HG03432 (cell line): Measurements from ENCODE around the gene MAPT.

ENCODE experiments used
- ATAC-seq: cut with Tn5 transposase; IDR thresholded peaks from one replicate; pipeline ENCODE4 v1.9.1; 2021; ENCODE audit warnings: mild to moderate bottlenecking, moderate library complexity; ENCODE audit not compliant: unreplicated experiment

MAPT gene

DNA sequence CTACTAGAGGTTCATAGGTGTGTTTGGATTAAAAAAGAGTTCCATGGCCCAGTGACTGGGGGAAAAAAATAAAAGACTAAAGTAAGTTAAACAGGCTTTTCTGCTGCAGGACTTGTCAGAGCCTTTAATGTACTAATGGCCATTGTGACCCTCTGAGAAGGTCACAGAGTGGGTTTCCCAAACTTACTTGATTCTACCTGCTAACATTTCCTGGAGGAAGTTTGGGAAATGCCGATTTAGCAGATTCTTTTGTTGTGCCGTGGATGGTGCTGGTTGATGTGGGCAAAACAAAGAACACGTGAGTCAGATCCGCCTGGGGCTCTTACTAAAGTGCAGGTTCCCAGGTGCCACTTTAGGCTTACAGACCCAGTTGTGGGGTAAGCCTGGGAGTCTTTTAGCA is 91.1 kb downstream of the MAPT start:
- ATAC-seq = no peak

DNA sequence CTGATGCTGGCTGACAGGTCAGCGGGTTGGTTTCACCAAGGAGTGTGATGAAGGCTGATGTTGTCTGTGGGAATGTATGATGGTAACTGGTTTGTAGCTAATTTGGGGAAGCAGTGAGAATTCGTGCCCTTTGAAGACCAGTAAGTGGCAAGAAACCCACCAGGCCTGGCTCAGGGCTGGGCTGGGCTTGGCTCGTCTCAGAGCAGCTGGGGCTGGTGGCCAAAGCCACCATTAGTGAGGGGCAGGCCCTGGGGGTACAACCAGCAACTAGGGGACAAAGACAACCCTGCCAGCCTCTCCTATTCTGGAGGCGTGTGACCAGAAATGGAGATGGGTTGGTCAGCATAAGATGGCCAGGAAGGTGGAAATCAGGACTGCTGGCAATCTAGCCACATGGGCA is 91.7 kb downstream of the MAPT start:
- ATAC-seq = no peak

DNA sequence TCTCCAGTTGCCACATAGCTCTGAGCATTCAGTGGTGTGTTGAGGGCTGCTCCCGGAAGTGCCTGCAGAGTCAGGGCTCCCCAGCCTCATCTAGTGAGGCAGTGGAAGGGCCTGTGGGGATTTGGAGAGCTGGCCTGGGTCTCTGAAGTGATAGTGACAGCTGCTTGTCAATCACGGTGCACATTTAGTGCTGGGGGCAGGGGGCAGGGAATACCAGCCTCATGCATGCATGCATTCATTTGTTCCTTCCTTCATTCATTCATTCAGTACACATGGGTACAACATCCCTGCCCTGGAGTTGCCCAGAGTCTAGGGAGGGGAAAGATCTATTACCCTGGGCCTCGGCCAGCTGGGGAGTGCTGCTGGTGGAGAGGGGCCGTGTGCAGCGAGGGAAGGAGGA is 93.4 kb downstream of the MAPT start:
- ATAC-seq = no peak

DNA sequence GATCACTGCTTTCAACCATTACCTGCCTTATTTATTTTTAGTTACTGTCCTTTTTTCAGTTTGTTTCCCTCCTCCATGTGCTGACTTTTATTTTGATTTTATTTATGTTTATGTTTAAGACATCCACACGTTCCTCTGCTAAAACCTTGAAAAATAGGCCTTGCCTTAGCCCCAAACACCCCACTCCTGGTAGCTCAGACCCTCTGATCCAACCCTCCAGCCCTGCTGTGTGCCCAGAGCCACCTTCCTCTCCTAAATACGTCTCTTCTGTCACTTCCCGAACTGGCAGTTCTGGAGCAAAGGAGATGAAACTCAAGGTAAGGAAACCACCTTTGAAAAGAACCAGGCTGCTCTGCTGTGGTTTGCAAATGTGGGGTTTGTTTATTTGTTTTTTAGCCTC is 95.4 kb downstream of the MAPT start:
- no peak for ATAC-seq

DNA sequence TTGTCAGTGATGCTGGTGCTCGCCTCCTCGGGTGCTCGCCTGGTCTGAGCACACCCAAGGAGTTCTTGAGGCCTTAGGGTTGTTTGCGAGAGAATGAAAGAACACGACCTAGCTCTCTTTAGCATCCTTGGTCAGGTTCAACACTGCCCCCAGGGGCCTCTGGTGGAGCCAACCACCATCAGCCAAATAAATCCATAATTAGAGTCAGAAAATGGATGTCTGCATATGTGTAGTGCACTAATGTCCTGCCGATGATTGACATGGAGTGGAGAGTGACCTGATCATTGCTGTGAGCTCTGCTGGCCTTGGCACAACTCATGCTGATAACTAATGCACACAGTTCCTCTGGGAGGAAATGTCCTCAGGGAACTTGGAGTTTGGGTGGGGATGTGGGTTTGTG is 96.5 kb downstream of the MAPT start:
- ATAC-seq = no peak

DNA sequence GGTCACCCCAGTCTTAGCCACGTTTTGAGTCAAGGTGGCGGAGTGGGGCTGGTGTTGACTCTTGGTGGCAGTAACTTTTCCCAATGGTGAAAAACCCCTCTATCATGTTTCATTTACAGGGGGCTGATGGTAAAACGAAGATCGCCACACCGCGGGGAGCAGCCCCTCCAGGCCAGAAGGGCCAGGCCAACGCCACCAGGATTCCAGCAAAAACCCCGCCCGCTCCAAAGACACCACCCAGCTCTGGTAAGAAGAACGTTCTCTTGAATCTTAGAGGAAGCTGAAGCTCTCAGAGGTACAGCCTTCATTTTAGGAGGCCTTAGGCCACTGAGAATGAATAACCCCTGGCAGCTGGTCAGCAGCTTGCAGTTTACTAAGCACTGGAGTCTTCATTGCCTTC is 97.0 kb downstream of the MAPT start:
- ATAC-seq = no peak

DNA sequence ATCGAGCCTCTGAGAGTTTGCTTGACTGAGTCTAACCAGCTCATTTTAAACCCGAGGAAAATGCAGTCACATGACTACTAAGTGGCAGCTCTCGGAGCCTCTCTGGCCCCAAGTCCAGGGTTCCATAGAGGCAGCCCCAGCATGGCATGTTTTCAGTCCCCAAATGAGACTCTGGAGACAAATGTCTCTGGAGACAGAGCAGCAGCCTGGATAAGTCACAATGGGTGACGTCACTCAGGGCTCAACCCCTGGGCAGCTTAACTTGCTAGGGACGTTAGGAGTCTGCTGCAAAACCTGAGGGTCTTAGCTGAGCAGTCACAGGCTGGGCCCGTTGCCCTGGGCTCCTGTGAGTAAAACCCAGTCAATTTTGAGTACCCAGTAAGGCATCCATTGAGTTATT is 97.8 kb downstream of the MAPT start:
- no peak for ATAC-seq

DNA sequence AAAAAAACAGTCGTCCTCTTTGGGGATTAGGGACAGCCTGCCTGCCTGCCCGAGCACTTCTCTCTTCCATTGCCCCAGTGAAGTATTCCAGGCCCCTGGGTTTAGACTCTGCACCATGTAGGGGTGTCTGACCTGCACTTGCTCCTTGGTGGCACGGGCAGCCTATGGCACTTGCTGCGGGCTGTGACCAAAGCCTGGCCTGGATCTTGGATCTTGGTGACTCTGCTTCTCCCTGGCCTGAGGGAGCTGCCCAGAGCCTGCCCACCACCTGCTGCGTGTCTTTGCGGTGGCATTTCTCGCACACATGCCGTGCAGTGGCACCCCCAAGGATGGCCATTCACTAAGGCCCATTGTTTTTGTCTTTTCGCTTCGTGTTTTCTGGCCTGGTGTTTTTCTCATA is 98.5 kb downstream of the MAPT start:
- no peak for ATAC-seq

DNA sequence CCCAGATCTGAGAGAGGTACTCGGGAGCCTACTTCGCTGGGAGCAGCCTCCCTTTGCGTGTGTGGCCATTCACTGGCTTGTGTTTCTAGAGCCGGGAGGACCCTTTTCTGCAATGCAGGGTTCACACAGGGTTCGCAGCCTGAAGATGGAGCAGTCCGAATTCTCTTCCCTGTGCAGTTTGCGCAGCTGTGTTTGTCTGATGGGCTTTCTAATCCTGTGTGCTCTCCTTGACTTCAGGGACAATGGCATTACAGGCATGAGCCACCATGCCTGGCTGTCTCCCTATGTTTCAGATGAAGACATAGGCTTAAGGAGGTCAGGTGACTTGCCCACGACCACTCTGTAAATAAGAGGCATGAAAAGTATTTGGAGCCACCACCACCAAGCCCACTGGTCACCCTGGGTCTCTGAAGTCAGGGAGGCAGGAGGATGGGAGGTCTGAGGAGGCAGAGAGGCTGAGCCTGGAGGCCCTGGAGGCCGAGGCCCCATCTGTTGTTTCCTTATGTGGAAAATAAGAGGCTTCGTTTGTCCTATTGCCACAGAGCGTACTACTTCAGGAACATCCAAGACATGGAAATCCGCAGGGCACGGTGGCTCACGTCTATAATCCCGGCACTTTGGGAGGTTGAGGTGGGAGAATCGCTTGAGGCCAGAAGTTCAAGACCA is 99.7 kb downstream of the MAPT start:
- ATAC-seq = no peak

DNA sequence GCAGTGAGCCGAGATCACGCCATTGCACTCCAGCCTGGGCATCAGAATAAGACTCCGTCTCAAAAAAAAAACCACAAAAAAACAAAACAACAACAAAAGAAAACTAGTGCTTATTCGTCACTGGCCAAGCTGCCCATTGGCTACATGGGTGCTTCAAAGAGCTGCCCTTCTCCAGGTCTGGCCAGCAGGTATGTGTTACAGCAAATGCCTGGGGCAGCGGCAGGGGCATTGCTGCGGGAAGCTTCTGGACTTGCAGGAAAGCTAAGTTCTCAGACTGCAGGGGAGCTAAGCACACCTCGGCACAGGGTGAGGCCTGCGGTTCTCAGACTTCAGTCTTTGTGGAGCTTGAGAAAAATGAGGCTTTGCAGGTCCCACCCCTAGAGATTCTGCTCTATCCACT is 100.6 kb downstream of the MAPT start:
- ATAC-seq = no peak

DNA sequence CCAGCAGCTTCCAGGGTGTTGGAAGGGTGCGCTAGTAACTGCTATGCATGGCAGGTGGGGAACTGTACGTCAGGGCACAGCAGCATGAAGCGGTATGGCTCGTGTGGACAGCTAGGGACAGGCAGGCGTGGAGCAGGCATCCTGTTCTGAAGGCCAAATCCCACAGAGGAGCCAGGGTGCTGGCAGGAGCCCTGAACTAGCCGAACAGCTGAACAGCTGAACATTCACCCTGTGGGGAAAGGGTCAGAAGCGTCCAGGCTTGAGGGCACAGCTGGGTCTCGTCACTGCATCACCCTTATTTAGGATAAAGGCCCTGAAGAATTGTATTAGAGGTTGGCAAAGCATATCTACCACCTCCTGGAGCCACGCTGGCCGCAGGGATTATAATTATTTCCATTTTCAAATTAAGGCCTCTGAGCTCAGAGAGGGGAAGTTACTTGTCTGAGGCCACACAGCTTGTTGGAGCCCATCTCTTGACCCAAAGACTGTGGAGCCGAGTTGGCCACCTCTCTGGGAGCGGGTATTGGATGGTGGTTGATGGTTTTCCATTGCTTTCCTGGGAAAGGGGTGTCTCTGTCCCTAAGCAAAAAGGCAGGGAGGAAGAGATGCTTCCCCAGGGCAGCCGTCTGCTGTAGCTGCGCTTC is 101.4 kb downstream of the MAPT start:
- ATAC-seq = no peak

DNA sequence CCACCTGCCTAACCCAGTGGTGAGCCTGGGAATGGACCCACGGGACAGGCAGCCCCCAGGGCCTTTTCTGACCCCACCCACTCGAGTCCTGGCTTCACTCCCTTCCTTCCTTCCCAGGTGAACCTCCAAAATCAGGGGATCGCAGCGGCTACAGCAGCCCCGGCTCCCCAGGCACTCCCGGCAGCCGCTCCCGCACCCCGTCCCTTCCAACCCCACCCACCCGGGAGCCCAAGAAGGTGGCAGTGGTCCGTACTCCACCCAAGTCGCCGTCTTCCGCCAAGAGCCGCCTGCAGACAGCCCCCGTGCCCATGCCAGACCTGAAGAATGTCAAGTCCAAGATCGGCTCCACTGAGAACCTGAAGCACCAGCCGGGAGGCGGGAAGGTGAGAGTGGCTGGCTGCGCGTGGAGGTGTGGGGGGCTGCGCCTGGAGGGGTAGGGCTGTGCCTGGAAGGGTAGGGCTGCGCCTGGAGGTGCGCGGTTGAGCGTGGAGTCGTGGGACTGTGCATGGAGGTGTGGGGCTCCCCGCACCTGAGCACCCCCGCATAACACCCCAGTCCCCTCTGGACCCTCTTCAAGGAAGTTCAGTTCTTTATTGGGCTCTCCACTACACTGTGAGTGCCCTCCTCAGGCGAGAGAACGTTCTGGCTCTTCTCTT is 102.1 kb downstream of the MAPT start:
- no peak for ATAC-seq

DNA sequence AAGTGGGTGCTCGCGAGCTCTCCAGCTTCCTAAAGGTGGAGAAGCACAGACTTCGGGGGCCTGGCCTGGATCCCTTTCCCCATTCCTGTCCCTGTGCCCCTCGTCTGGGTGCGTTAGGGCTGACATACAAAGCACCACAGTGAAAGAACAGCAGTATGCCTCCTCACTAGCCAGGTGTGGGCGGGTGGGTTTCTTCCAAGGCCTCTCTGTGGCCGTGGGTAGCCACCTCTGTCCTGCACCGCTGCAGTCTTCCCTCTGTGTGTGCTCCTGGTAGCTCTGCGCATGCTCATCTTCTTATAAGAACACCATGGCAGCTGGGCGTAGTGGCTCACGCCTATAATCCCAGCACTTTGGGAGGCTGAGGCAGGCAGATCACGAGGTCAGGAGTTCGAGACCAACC is 102.8 kb downstream of the MAPT start:
- no peak for ATAC-seq

DNA sequence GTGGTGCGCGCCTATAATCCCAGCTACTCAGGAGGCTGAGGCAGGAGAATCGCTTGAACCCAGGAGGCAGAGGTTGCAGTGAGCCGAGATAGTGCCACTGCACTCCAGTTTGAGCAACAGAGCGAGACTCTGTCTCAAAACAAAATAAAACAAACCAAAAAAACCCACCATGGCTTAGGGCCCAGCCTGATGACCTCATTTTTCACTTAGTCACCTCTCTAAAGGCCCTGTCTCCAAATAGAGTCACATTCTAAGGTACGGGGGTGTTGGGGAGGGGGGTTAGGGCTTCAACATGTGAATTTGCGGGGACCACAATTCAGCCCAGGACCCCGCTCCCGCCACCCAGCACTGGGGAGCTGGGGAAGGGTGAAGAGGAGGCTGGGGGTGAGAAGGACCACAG is 103.3 kb downstream of the MAPT start:
- no peak for ATAC-seq

DNA sequence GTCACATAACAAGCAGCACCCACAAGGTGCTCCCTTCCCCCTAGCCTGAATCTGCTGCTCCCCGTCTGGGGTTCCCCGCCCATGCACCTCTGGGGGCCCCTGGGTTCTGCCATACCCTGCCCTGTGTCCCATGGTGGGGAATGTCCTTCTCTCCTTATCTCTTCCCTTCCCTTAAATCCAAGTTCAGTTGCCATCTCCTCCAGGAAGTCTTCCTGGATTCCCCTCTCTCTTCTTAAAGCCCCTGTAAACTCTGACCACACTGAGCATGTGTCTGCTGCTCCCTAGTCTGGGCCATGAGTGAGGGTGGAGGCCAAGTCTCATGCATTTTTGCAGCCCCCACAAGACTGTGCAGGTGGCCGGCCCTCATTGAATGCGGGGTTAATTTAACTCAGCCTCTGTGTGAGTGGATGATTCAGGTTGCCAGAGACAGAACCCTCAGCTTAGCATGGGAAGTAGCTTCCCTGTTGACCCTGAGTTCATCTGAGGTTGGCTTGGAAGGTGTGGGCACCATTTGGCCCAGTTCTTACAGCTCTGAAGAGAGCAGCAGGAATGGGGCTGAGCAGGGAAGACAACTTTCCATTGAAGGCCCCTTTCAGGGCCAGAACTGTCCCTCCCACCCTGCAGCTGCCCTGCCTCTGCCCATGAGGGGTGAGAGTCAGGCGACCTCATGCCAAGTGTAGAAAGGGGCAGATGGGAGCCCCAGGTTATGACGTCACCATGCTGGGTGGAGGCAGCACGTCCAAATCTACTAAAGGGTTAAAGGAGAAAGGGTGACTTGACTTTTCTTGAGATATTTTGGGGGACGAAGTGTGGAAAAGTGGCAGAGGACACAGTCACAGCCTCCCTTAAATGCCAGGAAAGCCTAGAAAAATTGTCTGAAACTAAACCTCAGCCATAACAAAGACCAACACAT is 104.9 kb downstream of the MAPT start, which contains the start of gene STH:
Gene STH (plus strand): TSS at position 264 of the 913 bp plus-strand sequence. CDS start 30 bp downstream, at position 294.
- ATAC-seq = no peak

DNA sequence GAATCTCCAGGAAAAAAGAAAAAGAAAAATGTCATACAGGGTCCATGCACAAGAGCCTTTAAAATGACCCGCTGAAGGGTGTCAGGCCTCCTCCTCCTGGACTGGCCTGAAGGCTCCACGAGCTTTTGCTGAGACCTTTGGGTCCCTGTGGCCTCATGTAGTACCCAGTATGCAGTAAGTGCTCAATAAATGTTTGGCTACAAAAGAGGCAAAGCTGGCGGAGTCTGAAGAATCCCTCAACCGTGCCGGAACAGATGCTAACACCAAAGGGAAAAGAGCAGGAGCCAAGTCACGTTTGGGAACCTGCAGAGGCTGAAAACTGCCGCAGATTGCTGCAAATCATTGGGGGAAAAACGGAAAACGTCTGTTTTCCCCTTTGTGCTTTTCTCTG is 105.5 kb downstream of the MAPT start:
- ATAC-seq = no peak

DNA sequence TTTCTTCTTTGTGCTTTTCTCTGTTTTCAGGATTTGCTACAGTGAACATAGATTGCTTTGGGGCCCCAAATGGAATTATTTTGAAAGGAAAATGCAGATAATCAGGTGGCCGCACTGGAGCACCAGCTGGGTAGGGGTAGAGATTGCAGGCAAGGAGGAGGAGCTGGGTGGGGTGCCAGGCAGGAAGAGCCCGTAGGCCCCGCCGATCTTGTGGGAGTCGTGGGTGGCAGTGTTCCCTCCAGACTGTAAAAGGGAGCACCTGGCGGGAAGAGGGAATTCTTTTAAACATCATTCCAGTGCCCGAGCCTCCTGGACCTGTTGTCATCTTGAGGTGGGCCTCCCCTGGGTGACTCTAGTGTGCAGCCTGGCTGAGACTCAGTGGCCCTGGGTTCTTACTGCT is 105.9 kb downstream of the MAPT start:
- no peak for ATAC-seq

DNA sequence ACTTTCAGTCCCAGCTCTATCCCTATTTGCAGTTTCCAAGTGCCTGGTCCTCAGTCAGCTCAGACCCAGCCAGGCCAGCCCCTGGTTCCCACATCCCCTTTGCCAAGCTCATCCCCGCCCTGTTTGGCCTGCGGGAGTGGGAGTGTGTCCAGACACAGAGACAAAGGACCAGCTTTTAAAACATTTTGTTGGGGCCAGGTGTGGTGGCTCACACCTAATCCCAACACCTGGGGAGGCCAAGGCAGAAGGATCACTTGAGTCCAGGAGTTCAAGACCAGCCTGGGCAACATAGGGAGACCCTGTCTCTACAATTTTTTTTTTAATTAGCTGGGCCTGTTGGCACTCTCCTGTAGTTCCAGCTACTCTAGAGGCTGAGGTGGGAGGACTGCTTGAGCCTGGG is 106.4 kb downstream of the MAPT start:
- no peak for ATAC-seq

DNA sequence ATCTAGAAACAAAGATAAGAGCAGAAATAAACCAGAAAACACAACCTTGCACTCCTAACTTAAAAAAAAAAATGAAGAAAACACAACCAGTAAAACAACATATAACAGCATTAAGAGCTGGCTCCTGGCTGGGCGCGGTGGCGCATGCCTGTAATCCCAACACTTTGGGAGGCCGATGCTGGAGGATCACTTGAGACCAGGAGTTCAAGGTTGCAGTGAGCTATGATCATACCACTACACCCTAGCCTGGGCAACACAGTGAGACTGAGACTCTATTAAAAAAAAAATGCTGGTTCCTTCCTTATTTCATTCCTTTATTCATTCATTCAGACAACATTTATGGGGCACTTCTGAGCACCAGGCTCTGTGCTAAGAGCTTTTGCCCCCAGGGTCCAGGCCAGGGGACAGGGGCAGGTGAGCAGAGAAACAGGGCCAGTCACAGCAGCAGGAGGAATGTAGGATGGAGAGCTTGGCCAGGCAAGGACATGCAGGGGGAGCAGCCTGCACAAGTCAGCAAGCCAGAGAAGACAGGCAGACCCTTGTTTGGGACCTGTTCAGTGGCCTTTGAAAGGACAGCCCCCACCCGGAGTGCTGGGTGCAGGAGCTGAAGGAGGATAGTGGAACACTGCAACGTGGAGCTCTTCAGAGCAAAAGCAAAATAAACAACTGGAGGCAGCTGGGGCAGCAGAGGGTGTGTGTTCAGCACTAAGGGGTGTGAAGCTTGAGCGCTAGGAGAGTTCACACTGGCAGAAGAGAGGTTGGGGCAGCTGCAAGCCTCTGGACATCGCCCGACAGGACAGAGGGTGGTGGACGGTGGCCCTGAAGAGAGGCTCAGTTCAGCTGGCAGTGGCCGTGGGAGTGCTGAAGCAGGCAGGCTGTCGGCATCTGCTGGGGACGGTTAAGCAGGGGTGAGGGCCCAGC is 107.3 kb downstream of the MAPT start:
- no peak for ATAC-seq

DNA sequence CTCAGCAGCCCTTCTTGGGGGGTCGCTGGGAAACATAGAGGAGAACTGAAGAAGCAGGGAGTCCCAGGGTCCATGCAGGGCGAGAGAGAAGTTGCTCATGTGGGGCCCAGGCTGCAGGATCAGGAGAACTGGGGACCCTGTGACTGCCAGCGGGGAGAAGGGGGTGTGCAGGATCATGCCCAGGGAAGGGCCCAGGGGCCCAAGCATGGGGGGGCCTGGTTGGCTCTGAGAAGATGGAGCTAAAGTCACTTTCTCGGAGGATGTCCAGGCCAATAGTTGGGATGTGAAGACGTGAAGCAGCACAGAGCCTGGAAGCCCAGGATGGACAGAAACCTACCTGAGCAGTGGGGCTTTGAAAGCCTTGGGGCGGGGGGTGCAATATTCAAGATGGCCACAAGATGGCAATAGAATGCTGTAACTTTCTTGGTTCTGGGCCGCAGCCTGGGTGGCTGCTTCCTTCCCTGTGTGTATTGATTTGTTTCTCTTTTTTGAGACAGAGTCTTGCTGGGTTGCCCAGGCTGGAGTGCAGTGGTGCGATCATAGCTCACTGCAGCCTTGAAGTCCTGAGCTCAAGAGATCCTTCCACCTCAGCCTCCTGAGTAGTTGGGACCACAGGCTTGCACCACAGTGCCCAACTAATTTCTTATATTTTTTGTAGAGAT is 108.1 kb downstream of the MAPT start:
- peak; percentile 53 for ATAC-seq
